ENCODE data around the gene KCNIP3. TPM values are rescaled to one million over a fixed set of nuclear protein-coding genes. Genes with fewer than 3 reads are reported as not detected.

Gene KCNIP3
- total and polyA plus RNA-seq, 2 donors (not counting 1 experiment from before 2014, with no cell fraction given): not detected

- ChIA-PET CTCF (no interaction called here), POLR2A (no interaction called here)
- H3K9me3 Mint-ChIP-seq (ENCODE audit: insufficient read depth): peaks cover 3% of the 10 kb centered on the region
- Histone ChIP-seq H3K4me1 (ENCODE audit: control insufficient read depth in 2 of 2, insufficient read depth in 2 of 2, low read length in 2 of 2) (no peaks in the 10 kb centered on the region), H3K36me3 (replicated peaks in 1 of 2; ENCODE audit: control extremely low read depth in 1 of 2, control insufficient read depth in 1 of 2, extremely low read depth in 1 of 2, insufficient read depth in 2 of 2, low read length in 1 of 2) (no peaks in the 10 kb centered on the region), H3K79me2 (ENCODE audit: control insufficient read depth, insufficient read depth, low read length) (no peaks in the 10 kb centered on the region), H3K9me3 (ENCODE audit: control extremely low read depth in 1 of 3, control insufficient read depth in 2 of 3, insufficient read depth in 1 of 3, low read length in 2 of 3) (peaks cover 0 to 10% (median 0%) of the 10 kb centered on the region in 3 donors), H3K27me3 (replicated peaks in 1 of 4; ENCODE audit: control extremely low read depth in 1 of 4, control insufficient read depth in 3 of 4, insufficient read depth in 4 of 4, low read length in 3 of 4) (no peaks in the 10 kb centered on the region), H4K20me1 (ENCODE audit: control insufficient read depth, insufficient read depth, low read length, poor library complexity, severe bottlenecking) (no peaks in the 10 kb centered on the region), H3K27ac (ENCODE audit: low read length in 2 of 2) (no peak overlapping the region), H3K9ac (ENCODE audit: low read length) (no peak overlapping the region), H3K4me3 (ENCODE audit: control extremely low read depth in 1 of 5, extremely low read depth in 1 of 5, insufficient read depth in 1 of 5, low read depth in 2 of 5, low read length in 4 of 5) (no peak overlapping the region), H3K4me2 (replicated peaks; ENCODE audit: low read depth, low read length, poor library complexity, severe bottlenecking) (no peak overlapping the region), H2AFZ (ENCODE audit: insufficient read depth, low read depth, low read length, poor library complexity, severe bottlenecking) (no peak overlapping the region)
- TF ChIP-seq CTCF (IDR thresholded peaks at IDR 0.05): no peak
- TF ChIP-seq EZH2 (IDR thresholded peaks at IDR 0.05; ENCODE audit: borderline replicate concordance, insufficient read depth, low read depth, low read length, poor library complexity, severe bottlenecking): no peak
- WGBS (ENCODE audit: insufficient coverage): 83% methylated on average over 20 of the region's 26 CpGs
- H3K4me1 Mint-ChIP-seq: no peaks in the 10 kb centered on the region
- no peak overlapping the region for H3K27ac Mint-ChIP-seq
- intact Hi-C loops (cut with micrococcal nuclease): no loop called here
- H3K27me3 Mint-ChIP-seq: no peaks in the 10 kb centered on the region
- no peak overlapping the region for H3K4me3 Mint-ChIP-seq
- no peak for ATAC-seq (ENCODE audit: low read depth)
- no peak for DNase-seq
Measured at GRCh38 chr2:95323347-95324155, 26.4 kb downstream of the KCNIP3 start.

- 96% methylated on average over 13 of the region's 13 CpGs for WGBS (ENCODE audit: insufficient coverage)
- ATAC-seq (ENCODE audit: low read depth) (no peak), DNase-seq (no peak)
- H3K36me3 ChIP-seq (replicated peaks in 1 of 2; ENCODE audit: control extremely low read depth in 1 of 2, control insufficient read depth in 1 of 2, extremely low read depth in 1 of 2, insufficient read depth in 2 of 2, low read length in 1 of 2): no peaks in the 10 kb centered on the region
- H3K4me3 ChIP-seq (ENCODE audit: control extremely low read depth in 1 of 5, extremely low read depth in 1 of 5, insufficient read depth in 1 of 5, low read depth in 2 of 5, low read length in 4 of 5): no peak overlapping the region
- intact Hi-C loops (cut with micrococcal nuclease): no loop called here
- H3K27ac ChIP-seq (ENCODE audit: low read length in 2 of 2): no peak overlapping the region
- no peak overlapping the region for H3K4me3 Mint-ChIP-seq
- H4K20me1 ChIP-seq (ENCODE audit: control insufficient read depth, insufficient read depth, low read length, poor library complexity, severe bottlenecking): no peaks in the 10 kb centered on the region
- H3K27ac Mint-ChIP-seq: no peak overlapping the region
- no peaks in the 10 kb centered on the region for H3K4me1 Mint-ChIP-seq
- TF ChIP-seq CTCF (IDR thresholded peaks at IDR 0.05) (no peak), EZH2 (IDR thresholded peaks at IDR 0.05; ENCODE audit: borderline replicate concordance, insufficient read depth, low read depth, low read length, poor library complexity, severe bottlenecking) (no peak)
- no peaks in the 10 kb centered on the region for H3K4me1 ChIP-seq (ENCODE audit: control insufficient read depth in 2 of 2, insufficient read depth in 2 of 2, low read length in 2 of 2)
- no peaks in the 10 kb centered on the region for H3K27me3 Mint-ChIP-seq
- POLR2A ChIA-PET: no interaction called here
- H3K9ac ChIP-seq (ENCODE audit: low read length): no peak overlapping the region
- H3K4me2 ChIP-seq (replicated peaks; ENCODE audit: low read depth, low read length, poor library complexity, severe bottlenecking): no peak overlapping the region
- no peaks in the 10 kb centered on the region for H3K79me2 ChIP-seq (ENCODE audit: control insufficient read depth, insufficient read depth, low read length)
- no peak overlapping the region for H2AFZ ChIP-seq (ENCODE audit: insufficient read depth, low read depth, low read length, poor library complexity, severe bottlenecking)
- H3K9me3 Mint-ChIP-seq (ENCODE audit: insufficient read depth): peaks cover 3% of the 10 kb centered on the region
- H3K27me3 ChIP-seq (replicated peaks in 1 of 4; ENCODE audit: control extremely low read depth in 1 of 4, control insufficient read depth in 3 of 4, insufficient read depth in 4 of 4, low read length in 3 of 4): no peaks in the 10 kb centered on the region
- CTCF ChIA-PET: no interaction called here
- H3K9me3 ChIP-seq (ENCODE audit: control extremely low read depth in 1 of 3, control insufficient read depth in 2 of 3, insufficient read depth in 1 of 3, low read length in 2 of 3): peaks cover 0 to 10% (median 0%) of the 10 kb centered on the region in 3 donors
Measured at GRCh38 chr2:95325026-95325425, 27.9 kb downstream of the KCNIP3 start.

Data from B cell (primary cell).